EH (cell line): ENCODE results near the gene CYB5R3.

Source experiments
- DNase-seq: peaks from one replicate; pipeline ENCODE4 v3.0.0-alpha.2; 2015; ENCODE audit warnings: low read depth

The CYB5R3 gene

GRCh38 chr22:42649246-42650099 is at the start of gene CYB5R3:
Gene CYB5R3, minus strand, starts transcription at chr22:42649392. Its CDS starts 77 bp downstream, at chr22:42649315.
- peak; percentile 87 for DNase-seq

- DNase-seq, result peak; percentile 90
Observed at GRCh38 chr22:42697542-42698013, 48.4 kb upstream of the CYB5R3 start.

GRCh38 chr22:42696331-42696967 is 47.3 kb upstream of the CYB5R3 start:
- DNase-seq, result no peak

- no peak for DNase-seq
Observed at GRCh38 chr22:42695294-42695693, 46.1 kb upstream of the CYB5R3 start.

- DNase-seq, result no peak
Observed at GRCh38 chr22:42693763-42694683, 44.8 kb upstream of the CYB5R3 start.

GRCh38 chr22:42693055-42693762 is 44.0 kb upstream of the CYB5R3 start:
- DNase-seq, result no peak

GRCh38 chr22:42692239-42693054 is 43.3 kb upstream of the CYB5R3 start:
- no peak for DNase-seq

- no peak for DNase-seq
Observed at GRCh38 chr22:42691440-42691839, 42.2 kb upstream of the CYB5R3 start.

GRCh38 chr22:42688241-42689211 is 39.3 kb upstream of the CYB5R3 start:
- peak; percentile 97 for DNase-seq

GRCh38 chr22:42686756-42687491 is 37.7 kb upstream of the CYB5R3 start:
- no peak for DNase-seq

- DNase-seq, result no peak
Observed at GRCh38 chr22:42685941-42686653, 36.9 kb upstream of the CYB5R3 start.

- peak; percentile 62 for DNase-seq
Observed at GRCh38 chr22:42684462-42685195, 35.4 kb upstream of the CYB5R3 start.

GRCh38 chr22:42683578-42684283 is 34.5 kb upstream of the CYB5R3 start:
- no peak for DNase-seq

- no peak for DNase-seq
Observed at GRCh38 chr22:42682113-42682851, 33.1 kb upstream of the CYB5R3 start.

- peak; percentile 97 for DNase-seq
Observed at GRCh38 chr22:42680648-42681047, 31.5 kb upstream of the CYB5R3 start.

- DNase-seq, result no peak
Observed at GRCh38 chr22:42679691-42680090, 30.5 kb upstream of the CYB5R3 start.
